WTC11 (cell line): Measurements from ENCODE around the gene ANKMY1. TPM values are rescaled to one million over a fixed set of nuclear protein-coding genes. Genes with fewer than 3 reads are reported as not detected.

Experiments
- ATAC-seq: fragments of 200-7000 bp; cut with Tn5 transposase; 2 replicates; pipeline ENCODE4 v1.10.0; 2021; ENCODE audit warnings: mild to moderate bottlenecking, moderate library complexity
- CTCF ChIA-PET: fragments of 300-600 bp; sonication (Branson Sonifier 250); formaldehyde crosslinking; loops from one replicate; lab custom pipeline; 2021; ENCODE audit warnings: antibody characterized with exemption; lab: Charles Lee
- POLR2A ChIA-PET: fragments of 350-600 bp; sonication (Branson Sonifier 250); formaldehyde crosslinking; loops from one replicate; lab custom pipeline; 2021; ENCODE audit warnings: antibody characterized with exemption; lab: Charles Lee
- DNase-seq: peaks from one replicate; pipeline ENCODE4 v3.0.0; 2021; ENCODE audit warnings: low spot score
- H3K27ac Mint-ChIP-seq: 2 replicates; pipeline ENCODE4 v1.8.0; 2021; ENCODE audit warnings: mixed read lengths
- H3K27me3 Mint-ChIP-seq: 2 replicates; pipeline ENCODE4 v1.8.0; 2021; ENCODE audit warnings: low read depth, mild to moderate bottlenecking, moderate library complexity, mixed read lengths
- H3K36me3 Mint-ChIP-seq: 2 replicates; pipeline ENCODE4 v1.8.0; 2021; ENCODE audit warnings: mixed read lengths
- H3K4me1 Mint-ChIP-seq: 2 replicates; pipeline ENCODE4 v1.8.0; 2022; ENCODE audit warnings: mixed read lengths
- H3K4me3 Mint-ChIP-seq: 2 replicates; pipeline ENCODE4 v1.8.0; 2021; ENCODE audit warnings: mild to moderate bottlenecking, moderate library complexity, mixed read lengths
- H3K9me3 Mint-ChIP-seq: 2 replicates; pipeline ENCODE4 v1.8.0; 2021; ENCODE audit warnings: mixed read lengths
- ATF6 ChIP-seq: sonication (generic); formaldehyde crosslinking; IDR thresholded peaks from 2 replicates; pipeline ENCODE4 v1.8.1; 2023; ENCODE audit warnings: mild to moderate bottlenecking, missing genetic modification reagents
- E2F5 ChIP-seq: sonication (generic); formaldehyde crosslinking; IDR thresholded peaks from 2 replicates; pipeline ENCODE4 v1.8.1; 2022; ENCODE audit warnings: mild to moderate bottlenecking, moderate library complexity, missing genetic modification reagents
- EMX1 ChIP-seq: fragments of 250-450 bp; sonication (Bioruptor Pico); IDR thresholded peaks from 2 replicates; pipeline ENCODE4 v1.8.0; 2021; ENCODE audit warnings: mild to moderate bottlenecking
- ETV6 ChIP-seq: sonication (generic); formaldehyde crosslinking; IDR thresholded peaks from 2 replicates; pipeline ENCODE4 v1.8.1; 2022; ENCODE audit warnings: mild to moderate bottlenecking, missing genetic modification reagents
- HMGXB4 ChIP-seq: sonication (generic); formaldehyde crosslinking; IDR thresholded peaks from 2 replicates; pipeline ENCODE4 v1.8.1; 2023; ENCODE audit warnings: mild to moderate bottlenecking, moderate library complexity, missing genetic modification reagents
- JAZF1 ChIP-seq: fragments of 250-450 bp; sonication (Bioruptor Pico); IDR thresholded peaks from 2 replicates; pipeline ENCODE4 v1.9.0; 2021; ENCODE audit warnings: moderate library complexity, mild to moderate bottlenecking, inconsistent platforms
- JUN ChIP-seq: sonication (generic); formaldehyde crosslinking; IDR thresholded peaks from 2 replicates; pipeline ENCODE4 v1.8.0; 2023; ENCODE audit warnings: mild to moderate bottlenecking, missing genetic modification reagents
- MLX ChIP-seq: sonication (generic); formaldehyde crosslinking; IDR thresholded peaks from 2 replicates; pipeline ENCODE4 v1.8.1; 2023; ENCODE audit warnings: mild to moderate bottlenecking, missing genetic modification reagents, moderate library complexity
- MXD4 ChIP-seq: fragments of 250-450 bp; sonication (Bioruptor Pico); IDR thresholded peaks from 2 replicates; pipeline ENCODE4 v1.8.0; 2021; ENCODE audit warnings: mild to moderate bottlenecking, moderate library complexity, borderline replicate concordance
- MYBL2 ChIP-seq: sonication (generic); formaldehyde crosslinking; IDR thresholded peaks from 2 replicates; pipeline ENCODE4 v1.8.1; 2023; ENCODE audit warnings: mild to moderate bottlenecking, moderate library complexity, missing genetic modification reagents
- NFE2L1 ChIP-seq: sonication (generic); formaldehyde crosslinking; IDR thresholded peaks from 2 replicates; pipeline ENCODE4 v1.8.1; 2023; ENCODE audit warnings: missing genetic modification reagents
- NFYB ChIP-seq: sonication (generic); formaldehyde crosslinking; conservative IDR thresholded peaks from 2 replicates; pipeline ENCODE4 v1.8.0; 2022; ENCODE audit warnings: low read depth, missing genetic modification reagents
- PRRX2 ChIP-seq: fragments of 250-450 bp; sonication (Bioruptor Pico); IDR thresholded peaks from 2 replicates; pipeline ENCODE4 v1.8.0; 2021; ENCODE audit warnings: mild to moderate bottlenecking
- TCF7 ChIP-seq: sonication (generic); formaldehyde crosslinking; IDR thresholded peaks from 2 replicates; pipeline ENCODE4 v1.8.0; 2022; ENCODE audit warnings: mild to moderate bottlenecking, low read depth, missing genetic modification reagents, moderate library complexity
- USF2 ChIP-seq: sonication (generic); formaldehyde crosslinking; IDR thresholded peaks from 2 replicates; pipeline ENCODE4 v1.8.1; 2023; ENCODE audit warnings: mild to moderate bottlenecking, missing genetic modification reagents, moderate library complexity
- ZBTB21 ChIP-seq: sonication (generic); formaldehyde crosslinking; IDR thresholded peaks from 2 replicates; pipeline ENCODE4 v1.8.1; 2023; ENCODE audit warnings: mild to moderate bottlenecking, missing genetic modification reagents, borderline replicate concordance
- ZNF121 ChIP-seq: sonication (generic); formaldehyde crosslinking; IDR thresholded peaks from 2 replicates; pipeline ENCODE4 v1.8.0; 2023; ENCODE audit warnings: missing genetic modification reagents
- total RNA-seq: library from RNA; stranded (reverse); gene quantifications from 3 replicates; pipeline ENCODE4 v1.2.3, GENCODE V29; 2021
- TF ChIP-seq, protein P1 (sequence below): sonication (generic); formaldehyde crosslinking; IDR thresholded peaks from 2 replicates; pipeline ENCODE4 v1.8.0; 2022; ENCODE audit warnings: missing genetic modification reagents
- TF ChIP-seq, protein P2 (sequence below): sonication (generic); formaldehyde crosslinking; IDR thresholded peaks from 2 replicates; pipeline ENCODE4 v1.8.0; 2023; ENCODE audit warnings: mild to moderate bottlenecking, missing genetic modification reagents

The ANKMY1 gene
- total RNA-seq, 1 experiment from 2014 or later = 4.6 TPM

- Mint-ChIP-seq H3K36me3 (peaks cover 74% of the 10 kb centered on the region), H3K27me3 (peaks cover 6% of the 10 kb centered on the region), H3K9me3 (peaks cover 82% of the 10 kb centered on the region), H3K4me1 (no peaks in the 10 kb centered on the region), H3K4me3 (no peak overlapping the region), H3K27ac (no peak overlapping the region)
- DNase-seq (no peak), ATAC-seq (no peak)
- ChIA-PET CTCF (no interaction called here), POLR2A (no interaction called here)
- TF ChIP-seq NFE2L1 (CRISPR knock-in tag) = no peak
- no peak for TF ChIP-seq ZNF121 (CRISPR knock-in tag)
- TF ChIP-seq HMGXB4 (CRISPR knock-in tag) = no peak
- no peak for TF ChIP-seq EMX1
- TF ChIP-seq MLX (CRISPR knock-in tag) = no peak
- TF ChIP-seq, protein P1, sequence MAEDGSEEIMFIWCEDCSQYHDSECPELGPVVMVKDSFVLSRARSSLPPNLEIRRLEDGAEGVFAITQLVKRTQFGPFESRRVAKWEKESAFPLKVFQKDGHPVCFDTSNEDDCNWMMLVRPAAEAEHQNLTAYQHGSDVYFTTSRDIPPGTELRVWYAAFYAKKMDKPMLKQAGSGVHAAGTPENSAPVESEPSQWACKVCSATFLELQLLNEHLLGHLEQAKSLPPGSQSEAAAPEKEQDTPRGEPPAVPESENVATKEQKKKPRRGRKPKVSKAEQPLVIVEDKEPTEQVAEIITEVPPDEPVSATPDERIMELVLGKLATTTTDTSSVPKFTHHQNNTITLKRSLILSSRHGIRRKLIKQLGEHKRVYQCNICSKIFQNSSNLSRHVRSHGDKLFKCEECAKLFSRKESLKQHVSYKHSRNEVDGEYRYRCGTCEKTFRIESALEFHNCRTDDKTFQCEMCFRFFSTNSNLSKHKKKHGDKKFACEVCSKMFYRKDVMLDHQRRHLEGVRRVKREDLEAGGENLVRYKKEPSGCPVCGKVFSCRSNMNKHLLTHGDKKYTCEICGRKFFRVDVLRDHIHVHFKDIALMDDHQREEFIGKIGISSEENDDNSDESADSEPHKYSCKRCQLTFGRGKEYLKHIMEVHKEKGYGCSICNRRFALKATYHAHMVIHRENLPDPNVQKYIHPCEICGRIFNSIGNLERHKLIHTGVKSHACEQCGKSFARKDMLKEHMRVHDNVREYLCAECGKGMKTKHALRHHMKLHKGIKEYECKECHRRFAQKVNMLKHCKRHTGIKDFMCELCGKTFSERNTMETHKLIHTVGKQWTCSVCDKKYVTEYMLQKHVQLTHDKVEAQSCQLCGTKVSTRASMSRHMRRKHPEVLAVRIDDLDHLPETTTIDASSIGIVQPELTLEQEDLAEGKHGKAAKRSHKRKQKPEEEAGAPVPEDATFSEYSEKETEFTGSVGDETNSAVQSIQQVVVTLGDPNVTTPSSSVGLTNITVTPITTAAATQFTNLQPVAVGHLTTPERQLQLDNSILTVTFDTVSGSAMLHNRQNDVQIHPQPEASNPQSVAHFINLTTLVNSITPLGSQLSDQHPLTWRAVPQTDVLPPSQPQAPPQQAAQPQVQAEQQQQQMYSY (CRISPR knock-in tag) = no peak
- no peak for TF ChIP-seq ATF6 (CRISPR knock-in tag)
These were observed 28.3 kb downstream of the ANKMY1 start for GRCh38 chr2:240529344-240529999.

GRCh38 chr2:240528406-240529040 lies 29.3 kb downstream of the ANKMY1 start:
- CTCF ChIA-PET = no interaction called here
- peaks cover 76% of the 10 kb centered on the region for H3K36me3 Mint-ChIP-seq
- H3K27me3 Mint-ChIP-seq = peaks cover 6% of the 10 kb centered on the region
- ATAC-seq = no peak
- H3K9me3 Mint-ChIP-seq = peaks cover 82% of the 10 kb centered on the region
- H3K27ac Mint-ChIP-seq = no peak overlapping the region
- no peak for TF ChIP-seq MXD4 (CRISPR knock-in tag)
- no peak for TF ChIP-seq EMX1
- TF ChIP-seq NFYB = no peak
- TF ChIP-seq E2F5 (CRISPR knock-in tag) = no peak
- no peak for TF ChIP-seq JUN (CRISPR knock-in tag)
- no peak for TF ChIP-seq ZNF121 (CRISPR knock-in tag)
- TF ChIP-seq ETV6 (CRISPR knock-in tag) = no peak
- TF ChIP-seq ZBTB21 (CRISPR knock-in tag) = no peak
- TF ChIP-seq, protein P2, sequence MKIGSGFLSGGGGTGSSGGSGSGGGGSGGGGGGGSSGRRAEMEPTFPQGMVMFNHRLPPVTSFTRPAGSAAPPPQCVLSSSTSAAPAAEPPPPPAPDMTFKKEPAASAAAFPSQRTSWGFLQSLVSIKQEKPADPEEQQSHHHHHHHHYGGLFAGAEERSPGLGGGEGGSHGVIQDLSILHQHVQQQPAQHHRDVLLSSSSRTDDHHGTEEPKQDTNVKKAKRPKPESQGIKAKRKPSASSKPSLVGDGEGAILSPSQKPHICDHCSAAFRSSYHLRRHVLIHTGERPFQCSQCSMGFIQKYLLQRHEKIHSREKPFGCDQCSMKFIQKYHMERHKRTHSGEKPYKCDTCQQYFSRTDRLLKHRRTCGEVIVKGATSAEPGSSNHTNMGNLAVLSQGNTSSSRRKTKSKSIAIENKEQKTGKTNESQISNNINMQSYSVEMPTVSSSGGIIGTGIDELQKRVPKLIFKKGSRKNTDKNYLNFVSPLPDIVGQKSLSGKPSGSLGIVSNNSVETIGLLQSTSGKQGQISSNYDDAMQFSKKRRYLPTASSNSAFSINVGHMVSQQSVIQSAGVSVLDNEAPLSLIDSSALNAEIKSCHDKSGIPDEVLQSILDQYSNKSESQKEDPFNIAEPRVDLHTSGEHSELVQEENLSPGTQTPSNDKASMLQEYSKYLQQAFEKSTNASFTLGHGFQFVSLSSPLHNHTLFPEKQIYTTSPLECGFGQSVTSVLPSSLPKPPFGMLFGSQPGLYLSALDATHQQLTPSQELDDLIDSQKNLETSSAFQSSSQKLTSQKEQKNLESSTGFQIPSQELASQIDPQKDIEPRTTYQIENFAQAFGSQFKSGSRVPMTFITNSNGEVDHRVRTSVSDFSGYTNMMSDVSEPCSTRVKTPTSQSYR (CRISPR knock-in tag) = no peak
- TF ChIP-seq USF2 (CRISPR knock-in tag) = no peak
- no peak for TF ChIP-seq JAZF1 (CRISPR knock-in tag)
- TF ChIP-seq MYBL2 = no peak
- no peak for TF ChIP-seq PRRX2 (CRISPR knock-in tag)
- no peak for TF ChIP-seq TCF7 (CRISPR knock-in tag)
- TF ChIP-seq, all 79 proteins: peak for 0
- no peak for DNase-seq
- POLR2A ChIA-PET = no interaction called here
- Mint-ChIP-seq H3K4me1 (no peaks in the 10 kb centered on the region), H3K4me3 (no peak overlapping the region)
